CD14-positive monocyte (primary cell): ENCODE data around the gene SCD. TPM values are rescaled to one million over a fixed set of nuclear protein-coding genes. Genes with fewer than 3 reads are reported as not detected.

Experiments
- DNase-seq, 3 donors: peaks; one replicate each; pipeline ENCODE4 v3.0.0-alpha.2; 2011 to 2022
- H2AFZ ChIP-seq: 2 replicates; pipeline ENCODE4 v1.6.0; 2012; ENCODE audit warnings: mild to moderate bottlenecking, low read depth, low read length, inconsistent platforms; ENCODE audit not compliant: insufficient read depth, poor library complexity, severe bottlenecking
- H3K27ac ChIP-seq, 2 donors: 1 replicate in 1 of 2; 2 replicates in 1 of 2; pipeline ENCODE4 v1.5.1; 2012 to 2013; ENCODE audit warnings: low read length in 2 of 2, control low read depth in 1 of 2, inconsistent platforms in 1 of 2, low read depth in 1 of 2, mild to moderate bottlenecking in 1 of 2
- H3K27me3 ChIP-seq, 2 donors: one replicate each; pipeline versions ENCODE4 v1.6.0 to v1.6.1; 2011 to 2013; ENCODE audit warnings: low read length in 2 of 2; ENCODE audit not compliant: control insufficient read depth in 2 of 2, insufficient read depth in 2 of 2
- H3K36me3 ChIP-seq, 2 donors: replicated peaks in 1 of 2; 1 replicate in 1 of 2; 2 replicates in 1 of 2; pipeline versions ENCODE4 v1.5.1 to v1.6.1; 2012 to 2013; ENCODE audit warnings: low read length in 2 of 2, control low read depth in 1 of 2, inconsistent platforms in 1 of 2, mild to moderate bottlenecking in 1 of 2; ENCODE audit not compliant: insufficient read depth in 2 of 2, control insufficient read depth in 1 of 2
- H3K4me1 ChIP-seq, 2 donors: 1 replicate in 1 of 2; 2 replicates in 1 of 2; pipeline versions ENCODE4 v1.5.1 to v1.6.1; 2012 to 2013; ENCODE audit warnings: low read length in 2 of 2, control low read depth in 1 of 2, inconsistent platforms in 1 of 2, mild to moderate bottlenecking in 1 of 2, moderate library complexity in 1 of 2; ENCODE audit not compliant: insufficient read depth in 2 of 2, control insufficient read depth in 1 of 2
- H3K4me2 ChIP-seq: replicated peaks from 2 replicates; pipeline ENCODE3; 2012; ENCODE audit warnings: low read length, moderate library complexity, mild to moderate bottlenecking; ENCODE audit not compliant: poor library complexity, severe bottlenecking; ENCODE audit errors: extremely low read depth
- H3K4me3 ChIP-seq, 3 experiments: fragments of 200-600 bp in 1 of 3; sonication (generic) in 1 of 3; replicated peaks in 1 of 3; 1 replicate in 2 of 3; 2 replicates in 1 of 3; pipeline ENCODE4 v1.5.1; 2011 to 2013; ENCODE audit warnings: low read length in 3 of 3, mild to moderate bottlenecking in 3 of 3, control low read depth in 2 of 3, low read depth in 2 of 3, inconsistent platforms in 1 of 3, moderate library complexity in 1 of 3
- H3K79me2 ChIP-seq: 2 replicates; pipeline ENCODE4 v1.6.0; 2012; ENCODE audit warnings: mild to moderate bottlenecking, control low read depth, inconsistent platforms, low read length, moderate library complexity; ENCODE audit not compliant: insufficient read depth
- H3K9ac ChIP-seq: 2 replicates; pipeline ENCODE4 v1.6.0; 2017; ENCODE audit warnings: low read length, mild to moderate bottlenecking; ENCODE audit not compliant: insufficient read depth, poor library complexity, severe bottlenecking
- H3K9me3 ChIP-seq, 2 donors: replicated peaks in 1 of 2; 1 replicate in 1 of 2; 2 replicates in 1 of 2; pipeline versions ENCODE4 v1.5.1 to v1.6.1; 2012 to 2013; ENCODE audit warnings: low read length in 2 of 2, control low read depth in 1 of 2; ENCODE audit not compliant: control insufficient read depth in 1 of 2, insufficient read depth in 1 of 2
- H4K20me1 ChIP-seq: 2 replicates; pipeline ENCODE4 v1.6.0; 2012; ENCODE audit warnings: mild to moderate bottlenecking, low read length, control low read depth, moderate library complexity; ENCODE audit not compliant: insufficient read depth
- H3K27ac Mint-ChIP-seq, 7 donors: one replicate each; pipeline ENCODE4 v1.8.0; 2020; ENCODE audit warnings: mild to moderate bottlenecking in 7 of 7, mixed read lengths in 7 of 7, moderate library complexity in 6 of 7, inconsistent platforms in 2 of 7
- H3K27me3 Mint-ChIP-seq, 3 donors: one replicate each; pipeline ENCODE4 v1.8.0; 2021 to 2022; ENCODE audit warnings: low read depth in 3 of 3, mild to moderate bottlenecking in 3 of 3, mixed read lengths in 3 of 3, moderate library complexity in 3 of 3, inconsistent platforms in 1 of 3
- H3K36me3 Mint-ChIP-seq, 2 donors: one replicate each; pipeline ENCODE4 v1.8.0; 2020; ENCODE audit warnings: mixed read lengths in 2 of 2, inconsistent platforms in 1 of 2, mild to moderate bottlenecking in 1 of 2
- H3K4me1 Mint-ChIP-seq: one replicate; pipeline ENCODE4 v1.8.0; 2020; ENCODE audit warnings: mild to moderate bottlenecking, mixed read lengths
- H3K4me3 Mint-ChIP-seq, 2 donors: one replicate each; pipeline ENCODE4 v1.8.0; 2020; ENCODE audit warnings: mild to moderate bottlenecking in 2 of 2, mixed read lengths in 2 of 2, moderate library complexity in 1 of 2
- H3K9me3 Mint-ChIP-seq, 7 donors: one replicate each; pipeline ENCODE4 v1.8.0; 2020 to 2022; ENCODE audit warnings: mixed read lengths in 7 of 7, mild to moderate bottlenecking in 6 of 7, moderate library complexity in 6 of 7, inconsistent platforms in 2 of 7
- WGBS: methylation state at CpG from one replicate; pipeline ENCODE4 v1.1.5; 2013; ENCODE audit warnings: missing lambda C conversion rate; ENCODE audit not compliant: insufficient coverage; 5-methylcytosine and 5-hydroxymethylcytosine counted together
- intact Hi-C, 2 donors: fragments of 100-400 bp; cut with micrococcal nuclease; formaldehyde crosslinking; loops; one replicate each; pipeline versions ENCODE4 v1.15.0 to v1.15.1; 2023
- polyA plus RNA-seq, 3 donors: library from polyadenylated mRNA; depleted of rRNA in 1 of 3; unstranded in 2 of 3; stranded (reverse) in 1 of 3; fragments of 300-500 nt in 2 of 3; fragments of >200 nt in 1 of 3; fragmentation: Illumina TruSeq in 2 of 3; gene quantifications; 1 replicate in 2 of 3; 2 replicates in 1 of 3; pipeline ENCODE4 v1.2.3, GENCODE V29; 2012 to 2021
- TF ChIP-seq, protein P1 (sequence below): fragments of 200-600 bp; IDR thresholded peaks from one replicate; pipeline ENCODE4 v1.8.0; 2022; ENCODE audit warnings: antibody characterized with exemption, mild to moderate bottlenecking

The SCD gene
- polyA plus RNA-seq, 3 donors, result 1.00 to 3.4 (median 1.0) TPM

DNA sequence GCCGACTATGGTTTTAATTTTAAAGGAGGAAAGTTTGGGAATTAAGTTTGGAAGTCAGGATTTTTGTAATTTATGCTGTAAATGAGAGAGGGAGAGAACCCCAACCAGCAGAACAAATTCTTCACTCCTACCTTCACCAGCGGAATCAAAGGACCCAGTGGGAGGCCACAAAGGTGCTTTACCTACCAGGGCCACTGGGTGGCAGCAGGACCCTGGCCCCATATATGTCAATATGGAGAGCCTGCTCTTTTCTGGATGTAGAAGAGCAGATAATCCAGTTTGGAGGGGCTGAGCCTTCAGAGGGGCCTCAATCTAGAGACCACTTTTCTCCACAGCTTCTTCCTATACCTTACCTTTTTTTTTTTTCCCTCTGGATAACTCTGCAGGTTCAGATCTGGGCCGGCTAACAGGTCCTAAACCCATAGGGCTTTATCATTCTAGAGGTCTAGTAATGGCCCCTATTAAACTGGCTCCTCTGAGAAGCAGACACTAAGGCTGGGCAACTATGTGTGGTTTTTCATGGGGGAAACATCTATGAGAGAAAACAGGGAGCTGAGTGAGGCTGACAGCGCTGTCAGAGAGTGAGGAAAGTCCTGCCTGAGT, 8.5 kb upstream of the SCD start:
- Histone ChIP-seq H3K27me3 (no peaks in the 10 kb centered on the region), H2AFZ (peak overlapping the region; percentile 63), H3K4me3 (peak overlapping the region in 1 of 3 experiments; percentile 28), H3K27ac (peak overlapping the region in 1 of 2 donors; percentile 14), H3K4me2 (peak overlapping the region; percentile 34), H4K20me1 (no peaks in the 10 kb centered on the region), H3K79me2 (no peaks in the 10 kb centered on the region), H3K9me3 (no peaks in the 10 kb centered on the region), H3K9ac (no peak overlapping the region), H3K4me1 (peaks cover 17 to 28% of the 10 kb centered on the region in 2 donors), H3K36me3 (no peaks in the 10 kb centered on the region)
- intact Hi-C loops, result loop anchor here (1.0 to 5.0 kb wide), 5 partner anchors 34 to 184 kb away; no protein-coding TSS in a partner anchor
- Mint-ChIP-seq H3K36me3 (no peaks in the 10 kb centered on the region), H3K4me1 (peaks cover 30% of the 10 kb centered on the region), H3K4me3 (no peak overlapping the region), H3K9me3 (no peaks in the 10 kb centered on the region), H3K27me3 (peaks cover 5 to 10% (median 7%) of the 10 kb centered on the region in 3 donors), H3K27ac (peak overlapping the region in 6 of 7 donors; percentile 31 to 89 (median 64))
- WGBS, result 86% methylated on average over 1 of the region's 4 CpGs
- peak; percentile 52 to 72 (median 61) for DNase-seq
- TF ChIP-seq, protein P1, sequence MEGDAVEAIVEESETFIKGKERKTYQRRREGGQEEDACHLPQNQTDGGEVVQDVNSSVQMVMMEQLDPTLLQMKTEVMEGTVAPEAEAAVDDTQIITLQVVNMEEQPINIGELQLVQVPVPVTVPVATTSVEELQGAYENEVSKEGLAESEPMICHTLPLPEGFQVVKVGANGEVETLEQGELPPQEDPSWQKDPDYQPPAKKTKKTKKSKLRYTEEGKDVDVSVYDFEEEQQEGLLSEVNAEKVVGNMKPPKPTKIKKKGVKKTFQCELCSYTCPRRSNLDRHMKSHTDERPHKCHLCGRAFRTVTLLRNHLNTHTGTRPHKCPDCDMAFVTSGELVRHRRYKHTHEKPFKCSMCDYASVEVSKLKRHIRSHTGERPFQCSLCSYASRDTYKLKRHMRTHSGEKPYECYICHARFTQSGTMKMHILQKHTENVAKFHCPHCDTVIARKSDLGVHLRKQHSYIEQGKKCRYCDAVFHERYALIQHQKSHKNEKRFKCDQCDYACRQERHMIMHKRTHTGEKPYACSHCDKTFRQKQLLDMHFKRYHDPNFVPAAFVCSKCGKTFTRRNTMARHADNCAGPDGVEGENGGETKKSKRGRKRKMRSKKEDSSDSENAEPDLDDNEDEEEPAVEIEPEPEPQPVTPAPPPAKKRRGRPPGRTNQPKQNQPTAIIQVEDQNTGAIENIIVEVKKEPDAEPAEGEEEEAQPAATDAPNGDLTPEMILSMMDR, result peak; percentile 92

DNA sequence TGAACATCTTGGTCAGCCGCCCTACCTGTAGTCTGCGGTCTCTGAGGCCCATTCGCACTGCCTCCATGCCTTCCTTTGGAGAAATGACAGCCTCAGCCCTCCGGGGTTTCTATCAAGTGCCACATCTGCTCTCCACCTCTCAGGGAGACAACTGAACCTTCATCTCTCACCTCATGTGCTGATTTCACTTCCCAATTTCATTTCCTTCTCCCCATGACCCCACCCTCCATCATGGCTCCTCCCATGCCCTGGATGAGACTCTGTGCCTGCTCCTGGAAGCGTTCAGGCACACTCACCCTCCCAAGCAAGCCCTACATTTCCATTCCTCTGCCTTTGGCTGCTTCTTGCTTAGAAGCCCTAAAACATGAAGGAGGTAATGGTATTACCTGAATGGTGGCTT, 7.8 kb upstream of the SCD start:
- H3K27me3 Mint-ChIP-seq, result peaks cover 5 to 9% (median 7%) of the 10 kb centered on the region in 3 donors
- Histone ChIP-seq H3K36me3 (no peaks in the 10 kb centered on the region), H3K27ac (peak overlapping the region in 1 of 2 donors; percentile 14), H4K20me1 (no peaks in the 10 kb centered on the region), H3K79me2 (no peaks in the 10 kb centered on the region), H3K9ac (no peak overlapping the region), H3K4me1 (peaks cover 17 to 28% of the 10 kb centered on the region in 2 donors), H2AFZ (peak overlapping the region; percentile 63), H3K4me3 (peak overlapping the region in 1 of 3 experiments; percentile 28), H3K4me2 (peak overlapping the region; percentile 34), H3K27me3 (no peaks in the 10 kb centered on the region), H3K9me3 (no peaks in the 10 kb centered on the region)
- H3K27ac Mint-ChIP-seq, result peak overlapping the region; percentile 28 to 80 (median 47)
- peaks cover 0 to under 1% of the 10 kb centered on the region in 2 donors for H3K36me3 Mint-ChIP-seq
- DNase-seq, result peak; percentile 44 to 67 (median 61)
- no peaks in the 10 kb centered on the region for H3K9me3 Mint-ChIP-seq
- TF ChIP-seq, protein P1, result no peak
- H3K4me3 Mint-ChIP-seq, result peak overlapping the region in 1 of 2 donors; percentile 79
- intact Hi-C loops, result loop anchor here (1.0 to 5.0 kb wide), 5 partner anchors 33 to 183 kb away; no protein-coding TSS in a partner anchor
- peaks cover 30% of the 10 kb centered on the region for H3K4me1 Mint-ChIP-seq
- WGBS, result 49% methylated on average over 4 of the region's 5 CpGs
